ENCODE measurements around the gene SLC25A20.
"Not testable (repeated sequence)": the region's sequence is repeated elsewhere in the genome, so short reads cannot be mapped to it uniquely, and the experiment has no call there.

DNA sequence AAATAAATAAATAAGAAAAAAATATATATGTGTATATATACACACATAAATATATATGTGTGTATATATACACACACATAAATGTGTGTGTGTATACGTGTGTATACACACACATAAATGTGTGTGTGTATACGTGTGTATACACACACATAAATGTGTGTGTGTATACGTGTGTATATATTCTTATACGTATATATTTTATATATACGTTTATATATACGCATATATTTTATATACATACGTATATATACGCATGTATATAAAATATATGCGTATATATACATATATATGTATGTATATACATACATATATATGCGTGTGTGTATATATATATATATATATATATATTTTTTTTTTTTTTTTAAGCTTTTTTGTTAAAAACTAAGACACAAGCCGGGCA, 69.2 kb downstream of the SLC25A20 start:
- not testable (repeated sequence) for TF ChIP-seq CTCF (conservative IDR thresholded peaks at IDR 0.05; ENCODE audit: low read length); EZH2phosphoT487 (IDR thresholded peaks at IDR 0.05; ENCODE audit: borderline replicate concordance)
